Astrocyte (in vitro differentiated cells and primary cell): ENCODE results near the gene C6orf89. TPM values are rescaled to one million over a fixed set of nuclear protein-coding genes. Genes with fewer than 3 reads are reported as not detected.

Experiments
- DNase-seq: peaks from one replicate; pipeline ENCODE4 v3.0.0-alpha.2; 2010; ENCODE audit warnings: low read depth
- FAIRE-seq: peaks from 2 replicates; lab custom pipeline; 2011; peaks lifted over from hg19 to GRCh38; lab: Jason Lieb, UNC
- H2AFZ ChIP-seq: 2 replicates; pipeline ENCODE4 v1.6.0; 2012; ENCODE audit warnings: low read depth, low read length, inconsistent platforms
- H3K27ac ChIP-seq: 2 replicates; pipeline ENCODE4 v1.5.1; 2011; ENCODE audit warnings: low read depth, low read length, inconsistent platforms
- H3K27me3 ChIP-seq: 2 replicates; pipeline ENCODE4 v1.6.0; 2011; ENCODE audit warnings: low read length, inconsistent platforms; ENCODE audit not compliant: insufficient read depth
- H3K36me3 ChIP-seq: 2 replicates; pipeline ENCODE4 v1.5.1; 2011; ENCODE audit warnings: low read length, inconsistent platforms; ENCODE audit not compliant: insufficient read depth
- H3K4me1 ChIP-seq: 2 replicates; pipeline ENCODE4 v1.5.1; 2011; ENCODE audit warnings: low read length, inconsistent platforms; ENCODE audit not compliant: insufficient read depth
- H3K4me2 ChIP-seq: 2 replicates; pipeline ENCODE4 v1.6.0; 2012; ENCODE audit warnings: low read length, inconsistent platforms
- H3K4me3 ChIP-seq: 2 replicates; pipeline ENCODE4 v1.5.1; 2011; ENCODE audit warnings: low read depth, mild to moderate bottlenecking, low read length, inconsistent platforms; ENCODE audit not compliant: insufficient read depth
- H3K79me2 ChIP-seq: 2 replicates; pipeline ENCODE4 v1.6.0; 2012; ENCODE audit warnings: mild to moderate bottlenecking, low read length, inconsistent platforms; ENCODE audit not compliant: insufficient read depth
- H3K9ac ChIP-seq: 2 replicates; pipeline ENCODE4 v1.6.0; 2012; ENCODE audit warnings: mild to moderate bottlenecking, low read length, inconsistent platforms
- H3K9me3 ChIP-seq: 2 replicates; pipeline ENCODE4 v1.5.1; 2012; ENCODE audit warnings: low read depth, mild to moderate bottlenecking, low read length, inconsistent platforms; ENCODE audit not compliant: insufficient read depth
- H4K20me1 ChIP-seq: 2 replicates; pipeline ENCODE4 v1.6.0; 2012; ENCODE audit warnings: low read length, inconsistent platforms; ENCODE audit not compliant: insufficient read depth
- H3K27ac Mint-ChIP-seq: one replicate; pipeline ENCODE4 v1.8.0; 2021; ENCODE audit warnings: mild to moderate bottlenecking, mixed read lengths; ENCODE audit not compliant: unreplicated experiment
- H3K27me3 Mint-ChIP-seq: one replicate; pipeline ENCODE4 v1.8.0; 2021; ENCODE audit warnings: low read depth, mixed read lengths; ENCODE audit not compliant: unreplicated experiment
- H3K36me3 Mint-ChIP-seq: one replicate; pipeline ENCODE4 v1.8.0; 2021; ENCODE audit warnings: low read depth, mixed read lengths; ENCODE audit not compliant: unreplicated experiment
- H3K4me1 Mint-ChIP-seq: one replicate; pipeline ENCODE4 v1.8.0; 2021; ENCODE audit warnings: low read depth, mixed read lengths; ENCODE audit not compliant: unreplicated experiment
- H3K4me3 Mint-ChIP-seq: one replicate; pipeline ENCODE4 v1.8.0; 2021; ENCODE audit warnings: mild to moderate bottlenecking, moderate library complexity, mixed read lengths; ENCODE audit not compliant: unreplicated experiment
- H3K9me3 Mint-ChIP-seq: one replicate; pipeline ENCODE4 v1.8.0; 2021; ENCODE audit warnings: mild to moderate bottlenecking, mixed read lengths; ENCODE audit not compliant: unreplicated experiment
- EZH2 ChIP-seq: IDR thresholded peaks from 2 replicates; pipeline ENCODE4 v1.6.1; 2012; ENCODE audit warnings: mild to moderate bottlenecking, low read length, inconsistent platforms; ENCODE audit not compliant: insufficient read depth
- total RNA-seq: library from RNA; stranded (reverse); gene quantifications from 2 replicates; pipeline ENCODE4 v1.2.1, GENCODE V29; 2021
- TF ChIP-seq, protein P1 (sequence below): IDR thresholded peaks from 2 replicates; pipeline ENCODE4 v1.5.1; 2011; ENCODE audit warnings: low read depth, mild to moderate bottlenecking, inconsistent platforms, low read length, moderate library complexity; ENCODE audit not compliant: insufficient read depth

Gene C6orf89
- total RNA-seq, 1 donor from 2014 or later = 37.8 TPM

DNA sequence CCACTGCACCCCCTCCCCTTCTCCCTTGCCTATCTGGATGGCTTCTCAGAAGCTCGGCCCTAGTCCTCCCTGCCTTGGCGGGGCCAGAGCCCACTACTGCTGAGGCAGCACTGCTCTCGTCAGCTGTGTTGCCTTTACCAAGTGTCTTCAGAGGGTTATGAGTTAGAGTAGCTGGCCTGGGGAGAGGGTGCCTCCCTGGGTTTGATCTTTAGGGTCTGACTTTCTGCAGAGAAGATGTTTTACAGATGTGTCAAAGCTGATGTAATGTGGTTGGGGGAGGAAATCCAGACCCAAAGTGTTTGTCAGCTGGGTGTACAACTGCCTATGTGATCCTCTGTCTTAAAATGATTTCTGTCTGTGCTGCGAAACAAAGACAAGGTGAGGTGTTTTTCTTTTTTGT is 38.4 kb downstream of the C6orf89 start:
- Histone ChIP-seq H2AFZ (no peak overlapping the region), H3K4me3 (no peak overlapping the region), H3K27ac (no peak overlapping the region), H3K36me3 (peaks cover 15% of the 10 kb centered on the region), H3K4me1 (peaks cover 14% of the 10 kb centered on the region), H3K9ac (no peak overlapping the region), H3K9me3 (no peaks in the 10 kb centered on the region), H3K79me2 (no peaks in the 10 kb centered on the region), H3K4me2 (no peak overlapping the region), H4K20me1 (no peaks in the 10 kb centered on the region), H3K27me3 (no peaks in the 10 kb centered on the region)
- FAIRE-seq (no peak), DNase-seq (no peak)
- Mint-ChIP-seq H3K27ac (peak overlapping the region; percentile 88), H3K36me3 (peaks cover 9% of the 10 kb centered on the region), H3K4me3 (peak overlapping the region; percentile 20), H3K4me1 (peaks cover 41% of the 10 kb centered on the region), H3K9me3 (no peaks in the 10 kb centered on the region), H3K27me3 (no peaks in the 10 kb centered on the region)
- no peak for TF ChIP-seq EZH2
- TF ChIP-seq, protein P1, sequence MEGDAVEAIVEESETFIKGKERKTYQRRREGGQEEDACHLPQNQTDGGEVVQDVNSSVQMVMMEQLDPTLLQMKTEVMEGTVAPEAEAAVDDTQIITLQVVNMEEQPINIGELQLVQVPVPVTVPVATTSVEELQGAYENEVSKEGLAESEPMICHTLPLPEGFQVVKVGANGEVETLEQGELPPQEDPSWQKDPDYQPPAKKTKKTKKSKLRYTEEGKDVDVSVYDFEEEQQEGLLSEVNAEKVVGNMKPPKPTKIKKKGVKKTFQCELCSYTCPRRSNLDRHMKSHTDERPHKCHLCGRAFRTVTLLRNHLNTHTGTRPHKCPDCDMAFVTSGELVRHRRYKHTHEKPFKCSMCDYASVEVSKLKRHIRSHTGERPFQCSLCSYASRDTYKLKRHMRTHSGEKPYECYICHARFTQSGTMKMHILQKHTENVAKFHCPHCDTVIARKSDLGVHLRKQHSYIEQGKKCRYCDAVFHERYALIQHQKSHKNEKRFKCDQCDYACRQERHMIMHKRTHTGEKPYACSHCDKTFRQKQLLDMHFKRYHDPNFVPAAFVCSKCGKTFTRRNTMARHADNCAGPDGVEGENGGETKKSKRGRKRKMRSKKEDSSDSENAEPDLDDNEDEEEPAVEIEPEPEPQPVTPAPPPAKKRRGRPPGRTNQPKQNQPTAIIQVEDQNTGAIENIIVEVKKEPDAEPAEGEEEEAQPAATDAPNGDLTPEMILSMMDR = no peak

DNA sequence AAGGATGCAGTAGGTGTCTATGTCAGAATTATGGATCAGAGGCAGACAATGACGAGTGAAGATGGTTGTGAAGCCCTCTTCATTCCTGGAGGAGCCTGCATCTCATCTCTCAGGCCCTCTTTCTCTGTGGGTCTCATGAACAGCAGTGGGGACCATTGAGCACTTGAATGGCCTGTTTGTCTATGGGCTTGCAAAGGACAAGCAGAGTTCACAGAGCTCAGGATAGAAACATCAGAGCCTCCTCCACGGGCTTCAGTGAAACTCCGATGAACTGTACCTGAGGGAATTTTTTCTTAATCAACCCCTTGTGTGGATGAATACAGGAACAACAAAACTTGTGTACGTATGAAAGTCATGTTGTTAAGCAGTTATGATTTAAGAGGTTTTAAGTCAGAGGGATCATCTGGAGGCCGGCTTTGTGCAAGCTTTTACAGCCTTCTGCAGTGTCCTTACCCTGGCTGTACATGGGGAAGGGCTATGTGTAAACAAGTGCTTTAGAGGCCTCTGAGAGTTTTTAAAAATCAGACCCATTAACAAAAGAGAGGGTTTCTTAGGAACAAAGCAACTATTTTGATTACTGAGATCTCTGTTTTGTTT is 39.1 kb downstream of the C6orf89 start:
- no peak for TF ChIP-seq EZH2
- TF ChIP-seq, protein P1 = no peak
- H3K4me2 ChIP-seq = no peak overlapping the region
- no peak for FAIRE-seq
- peaks cover 13% of the 10 kb centered on the region for H3K36me3 ChIP-seq
- Mint-ChIP-seq H3K27me3 (no peaks in the 10 kb centered on the region), H3K9me3 (no peaks in the 10 kb centered on the region), H3K36me3 (peaks cover 5% of the 10 kb centered on the region), H3K4me3 (peak overlapping the region; percentile 20), H3K4me1 (peaks cover 38% of the 10 kb centered on the region), H3K27ac (peak overlapping the region; percentile 34)
- no peak overlapping the region for H2AFZ ChIP-seq
- H3K27ac ChIP-seq = no peak overlapping the region
- no peaks in the 10 kb centered on the region for H4K20me1 ChIP-seq
- peaks cover 18% of the 10 kb centered on the region for H3K4me1 ChIP-seq
- no peak overlapping the region for H3K9ac ChIP-seq
- no peak for DNase-seq
- no peak overlapping the region for H3K4me3 ChIP-seq
- no peaks in the 10 kb centered on the region for H3K27me3 ChIP-seq
- no peaks in the 10 kb centered on the region for H3K79me2 ChIP-seq
- no peaks in the 10 kb centered on the region for H3K9me3 ChIP-seq

DNA sequence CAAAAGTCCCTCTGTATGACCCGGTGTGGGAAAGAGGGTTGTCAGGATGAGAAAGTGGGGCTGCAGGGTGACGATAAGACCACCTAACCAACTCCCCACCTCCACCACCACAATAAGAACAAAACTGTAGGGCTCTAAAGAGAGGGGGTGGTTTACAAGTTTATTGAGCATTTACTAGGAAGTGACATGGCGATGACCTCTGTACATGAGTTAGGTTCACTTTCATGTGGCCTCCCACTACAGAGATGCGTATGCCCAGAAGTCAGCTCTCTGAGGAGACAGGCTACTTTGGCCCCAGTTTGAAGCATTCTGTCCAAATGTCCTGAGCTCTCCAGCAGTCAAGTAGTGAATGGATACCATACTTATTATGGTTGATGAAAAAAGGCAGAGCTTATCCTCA is 40.1 kb downstream of the C6orf89 start:
- no peaks in the 10 kb centered on the region for H3K27me3 Mint-ChIP-seq
- Histone ChIP-seq H3K27ac (no peak overlapping the region), H3K9me3 (no peaks in the 10 kb centered on the region), H3K79me2 (no peaks in the 10 kb centered on the region), H2AFZ (no peak overlapping the region), H3K4me2 (no peak overlapping the region), H3K27me3 (no peaks in the 10 kb centered on the region), H3K4me3 (no peak overlapping the region), H3K9ac (no peak overlapping the region), H3K4me1 (peaks cover 21% of the 10 kb centered on the region), H3K36me3 (peaks cover 10% of the 10 kb centered on the region), H4K20me1 (no peaks in the 10 kb centered on the region)
- DNase-seq (no peak), FAIRE-seq (no peak)
- H3K4me1 Mint-ChIP-seq = peaks cover 40% of the 10 kb centered on the region
- no peaks in the 10 kb centered on the region for H3K9me3 Mint-ChIP-seq
- TF ChIP-seq EZH2 = no peak
- TF ChIP-seq, protein P1 = no peak
- no peak overlapping the region for H3K4me3 Mint-ChIP-seq
- H3K36me3 Mint-ChIP-seq = peaks cover 5% of the 10 kb centered on the region
- H3K27ac Mint-ChIP-seq = no peak overlapping the region
